Measurements from ENCODE around the gene SIGLEC6.

Gene SIGLEC6

DNA sequence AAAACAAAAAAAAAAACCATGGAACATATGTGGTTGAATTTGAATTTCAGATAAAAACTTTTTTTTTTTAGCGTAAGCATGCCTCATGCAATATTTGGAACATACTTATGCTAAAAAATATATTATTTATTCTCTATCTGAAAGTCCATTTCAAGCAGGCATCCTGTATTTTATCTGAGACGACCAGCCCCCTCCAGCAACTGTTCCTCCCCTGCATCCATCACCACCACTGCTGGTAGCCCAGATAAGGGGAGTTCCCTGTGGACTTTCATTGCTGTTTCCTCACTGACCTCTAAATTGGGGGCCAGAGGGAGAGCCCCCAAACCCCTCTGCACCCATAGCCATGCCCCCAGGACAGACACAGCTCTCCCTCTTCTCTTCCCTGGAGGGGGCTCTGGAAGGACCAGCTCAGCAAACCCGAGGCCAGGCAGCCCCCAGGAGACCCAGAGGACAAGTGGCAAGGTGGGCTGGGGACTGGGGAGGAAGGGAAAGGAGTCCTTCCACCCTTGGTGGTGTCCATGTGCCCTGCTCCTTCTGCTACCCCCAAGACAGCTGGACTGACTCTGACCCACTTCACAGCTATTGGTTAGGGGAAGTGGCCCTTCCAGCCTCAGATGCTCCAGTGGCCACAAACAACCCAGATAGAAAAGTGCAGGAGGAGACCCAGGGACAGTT lies 23.3 kb downstream of the SIGLEC6 start:
- DNase-seq = peak; percentile 38

DNA sequence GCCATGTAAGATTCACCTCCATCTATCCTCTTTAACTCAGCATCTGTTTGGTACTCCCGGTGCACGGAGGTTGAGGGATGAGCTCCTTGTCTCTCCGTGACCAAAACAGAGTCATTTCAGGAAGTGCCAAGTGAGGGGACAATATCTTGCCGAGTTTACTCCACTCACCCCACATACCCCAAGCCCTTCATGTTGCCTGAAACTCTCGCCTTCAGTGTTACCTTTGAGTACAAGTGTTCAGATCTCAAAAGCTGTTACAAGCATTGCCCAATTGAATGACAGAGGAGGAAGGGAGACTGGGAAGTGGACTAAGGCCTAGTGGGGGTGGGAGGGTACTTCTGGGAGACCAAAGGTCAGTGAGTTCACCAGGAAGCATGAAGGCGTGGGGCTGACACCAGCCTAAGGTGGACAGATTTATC lies 23.8 kb downstream of the SIGLEC6 start:
- DNase-seq = peak; percentile 11

DNA sequence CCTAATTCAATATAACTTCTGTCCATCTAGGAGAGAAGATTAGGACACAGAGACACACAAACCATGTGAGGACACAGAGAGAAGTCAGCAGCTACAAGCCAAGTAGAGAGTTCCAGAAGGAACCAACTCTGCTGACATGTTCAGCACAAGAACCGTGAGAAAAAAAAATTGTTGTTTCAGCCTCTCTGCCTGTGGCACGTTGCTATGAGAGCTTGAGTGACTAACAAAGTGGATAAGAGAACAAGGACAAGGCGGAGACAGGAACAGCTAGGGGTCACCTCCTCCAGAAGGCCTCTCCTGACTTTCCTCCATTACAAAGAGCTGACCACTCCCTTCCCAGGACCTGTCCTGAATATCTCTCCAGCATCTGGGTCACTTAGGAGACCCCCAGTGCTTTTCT lies 24.3 kb downstream of the SIGLEC6 start:
- DNase-seq = peak; percentile 30

DNA sequence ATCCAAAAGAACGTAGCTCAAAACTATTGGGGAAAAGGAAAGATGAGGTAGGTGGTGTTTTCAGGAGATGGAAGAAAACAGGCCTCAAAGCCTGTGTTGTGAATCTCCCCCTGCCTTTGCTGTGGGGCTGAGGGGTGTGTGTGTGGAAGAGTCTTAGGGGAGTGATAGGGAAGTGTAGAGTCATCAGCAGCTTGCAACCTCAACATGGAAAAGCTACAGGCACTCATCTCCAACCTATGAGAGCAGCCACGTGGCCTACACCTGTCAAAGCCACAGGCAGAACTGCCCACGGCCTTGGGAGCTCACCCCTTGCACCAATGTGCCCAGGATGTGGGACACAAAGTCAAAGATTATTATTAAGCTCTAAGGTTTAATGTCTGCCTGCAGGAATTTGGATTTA lies 25.6 kb downstream of the SIGLEC6 start:
- peak; percentile 35 for DNase-seq

DNA sequence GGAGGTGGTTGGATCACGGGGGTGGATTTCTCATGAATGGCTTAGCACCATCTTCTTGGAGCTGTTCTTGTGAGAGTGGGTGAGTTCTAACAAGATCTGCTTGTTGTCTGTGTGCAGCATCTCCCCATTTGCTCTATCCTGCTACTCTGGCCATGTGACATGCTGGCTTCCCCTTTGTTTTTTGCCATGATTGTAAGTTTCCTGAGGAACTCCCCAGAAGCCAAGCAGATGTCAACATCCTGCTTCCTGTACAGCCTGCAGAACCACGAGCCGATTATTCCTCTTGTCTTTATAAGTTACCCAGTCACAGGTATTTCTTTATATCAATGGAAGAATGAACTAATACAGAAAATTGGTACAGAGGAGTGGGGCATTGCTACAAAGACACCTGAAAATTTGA lies 27.6 kb downstream of the SIGLEC6 start:
- DNase-seq = peak; percentile 37

DNA sequence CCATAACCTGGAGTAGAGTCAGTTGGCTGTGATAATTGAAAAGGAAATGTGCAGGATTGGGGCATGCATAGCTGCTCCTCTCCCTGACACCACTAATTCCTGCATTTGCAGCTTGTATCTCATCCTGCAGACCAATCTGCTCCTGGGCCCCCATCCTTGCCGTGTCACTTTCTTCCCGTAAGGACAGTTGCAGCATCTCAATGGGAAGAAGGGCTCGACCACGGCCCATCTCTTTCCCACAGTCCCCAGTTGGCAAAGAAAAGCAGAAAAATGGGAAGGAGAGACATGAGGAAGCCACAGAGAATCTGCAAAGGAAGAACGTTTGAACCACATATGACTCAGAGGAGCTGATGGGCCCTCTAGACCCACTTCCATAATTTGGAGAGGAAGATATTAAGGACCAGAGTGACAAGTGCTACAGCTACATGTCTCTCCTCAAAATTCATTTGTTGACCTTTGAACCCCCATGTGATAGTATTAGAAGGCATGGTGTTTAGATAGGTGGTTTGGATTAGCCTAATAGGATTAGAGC lies 28.1 kb downstream of the SIGLEC6 start:
- peak; percentile 11 for DNase-seq

DNA sequence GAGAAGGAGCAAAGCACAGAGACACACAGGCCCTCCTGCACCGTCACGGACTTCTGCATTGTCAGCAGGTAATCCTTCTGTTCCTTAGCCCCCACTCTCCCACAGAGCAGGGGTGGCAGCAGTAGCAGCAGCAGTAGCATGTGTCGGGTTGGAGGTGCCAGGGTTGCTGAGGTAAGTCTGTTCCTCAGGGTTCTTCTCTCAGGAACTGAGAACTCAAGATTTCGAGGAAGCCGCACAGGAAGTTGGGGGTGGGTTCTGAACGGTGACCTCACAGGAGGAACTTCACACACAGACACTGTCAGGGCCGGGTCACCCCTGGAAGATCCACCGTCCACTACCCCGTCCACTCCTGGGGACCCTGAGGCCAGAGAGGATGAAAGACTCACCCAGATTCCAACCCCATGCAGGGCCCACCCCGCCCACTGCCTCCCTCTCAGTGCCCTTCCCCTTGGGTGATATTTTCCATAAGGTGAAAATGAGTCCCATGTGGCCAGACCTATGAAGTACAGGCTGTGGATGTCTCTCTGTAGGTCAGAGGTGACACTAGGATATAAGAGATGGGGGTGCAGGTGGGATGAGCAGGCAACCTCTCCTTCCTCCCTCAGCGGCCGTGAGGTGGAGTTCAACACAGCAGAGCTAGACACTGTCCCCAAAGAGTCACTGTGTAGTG lies 29.7 kb downstream of the SIGLEC6 start, which contains the start of gene SIGLEC12:
TSS of gene SIGLEC12 (minus strand) at position 207 of the 670 bp plus-strand sequence. CDS start at position 140, 67 bp downstream.
- DNase-seq = peak; percentile 61

DNA sequence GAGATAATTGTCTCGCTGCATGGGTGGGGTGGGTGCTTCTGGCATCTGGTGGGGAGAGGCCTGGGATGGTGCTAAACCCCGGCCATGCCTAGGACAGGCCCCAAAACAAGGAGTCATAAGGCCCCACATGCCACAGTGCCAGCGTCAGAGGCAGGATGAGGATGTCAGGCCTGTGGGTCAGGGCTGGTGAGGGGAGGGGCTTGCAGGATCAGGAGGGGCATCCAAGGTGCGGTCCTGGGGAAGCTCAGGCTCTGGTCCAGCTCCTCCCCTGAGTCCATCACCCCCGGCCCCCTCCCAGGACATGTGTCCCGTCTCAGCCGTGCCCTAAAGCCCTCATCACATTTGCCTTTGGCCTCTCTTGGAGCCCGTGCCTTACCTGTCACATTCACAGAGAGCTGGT lies 30.5 kb downstream of the SIGLEC6 start:
- DNase-seq = peak; percentile 54

DNA sequence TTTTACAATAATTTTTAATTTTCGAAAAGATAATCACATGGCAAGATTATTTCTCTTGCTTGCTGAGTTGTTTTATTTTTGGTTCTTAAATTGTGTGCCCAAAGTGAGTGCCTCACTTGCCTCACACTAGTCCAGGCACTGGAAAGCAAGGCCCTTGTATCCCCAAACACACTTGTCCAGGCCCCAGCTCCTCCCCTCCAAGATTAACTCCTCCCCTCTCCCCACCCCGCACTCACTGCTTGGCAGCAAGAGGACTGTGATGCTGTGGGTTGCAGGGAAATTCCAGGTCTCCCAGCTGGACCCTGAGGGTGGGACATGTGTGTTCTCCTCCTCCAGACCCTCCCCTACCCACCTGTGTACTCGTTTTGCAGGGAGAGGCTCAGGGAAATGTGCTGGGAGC lies 33.8 kb downstream of the SIGLEC6 start:
- peak; percentile 21 for DNase-seq

DNA sequence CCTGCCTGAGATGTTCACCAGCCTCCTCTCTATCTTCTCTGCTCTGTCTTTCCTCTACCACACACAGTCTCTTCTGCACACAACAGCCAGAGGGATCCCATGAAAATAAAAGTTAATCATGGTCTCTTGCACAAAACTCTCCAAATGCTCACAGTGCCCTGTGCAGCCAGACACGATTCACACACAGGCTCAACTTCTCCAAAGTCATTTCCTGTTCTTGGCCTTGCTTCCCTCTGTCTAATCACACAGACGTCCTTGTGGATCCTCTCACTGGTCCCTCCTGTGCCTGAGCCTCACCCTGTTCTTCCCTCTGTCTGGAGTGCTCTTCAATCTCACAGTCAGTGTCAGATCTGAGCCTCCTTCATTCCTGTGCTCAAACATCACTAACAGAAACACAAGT lies 37.7 kb downstream of the SIGLEC6 start:
- peak; percentile 30 for DNase-seq

DNA sequence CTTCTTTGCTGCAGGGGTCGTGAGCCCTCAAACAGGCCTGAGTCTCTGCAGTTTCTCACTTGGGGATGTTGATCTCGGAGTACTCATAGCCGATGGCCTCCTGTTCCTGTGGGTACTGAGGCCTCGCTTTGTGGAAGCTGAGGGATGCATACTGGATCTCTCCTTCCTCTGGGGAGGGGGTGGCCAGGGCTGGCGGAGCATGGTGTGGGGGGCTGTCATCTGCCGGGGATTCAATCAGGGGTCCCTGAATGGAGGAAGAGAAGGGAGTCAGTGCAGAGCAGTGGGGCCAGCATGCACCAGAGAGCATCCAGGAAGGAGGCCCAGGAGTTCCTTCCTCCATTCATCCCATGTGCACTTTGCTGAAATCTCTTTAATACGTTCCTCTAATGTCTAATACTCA lies 39.9 kb downstream of the SIGLEC6 start:
- DNase-seq = peak; percentile 32

DNA sequence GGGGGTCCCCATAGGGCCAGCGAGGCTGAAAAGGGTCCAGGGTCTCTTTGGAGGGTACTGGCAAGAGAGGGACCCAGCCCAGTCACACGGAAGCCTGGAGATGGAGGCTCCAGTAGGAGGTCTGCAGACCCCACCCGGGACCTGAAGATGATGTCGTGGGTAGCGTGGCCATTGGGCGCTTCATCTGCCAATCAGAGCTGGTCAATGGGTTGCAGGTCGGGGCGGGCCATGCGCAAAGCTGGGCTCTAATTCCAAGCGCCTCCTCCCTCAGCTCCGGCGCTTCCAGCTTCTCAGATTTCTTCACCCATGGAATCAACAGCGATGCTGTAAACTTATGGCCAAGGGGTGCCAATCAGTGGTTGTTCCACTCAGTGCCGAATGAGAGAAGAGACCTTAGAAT lies 40.8 kb downstream of the SIGLEC6 start:
- DNase-seq = no peak

DNA sequence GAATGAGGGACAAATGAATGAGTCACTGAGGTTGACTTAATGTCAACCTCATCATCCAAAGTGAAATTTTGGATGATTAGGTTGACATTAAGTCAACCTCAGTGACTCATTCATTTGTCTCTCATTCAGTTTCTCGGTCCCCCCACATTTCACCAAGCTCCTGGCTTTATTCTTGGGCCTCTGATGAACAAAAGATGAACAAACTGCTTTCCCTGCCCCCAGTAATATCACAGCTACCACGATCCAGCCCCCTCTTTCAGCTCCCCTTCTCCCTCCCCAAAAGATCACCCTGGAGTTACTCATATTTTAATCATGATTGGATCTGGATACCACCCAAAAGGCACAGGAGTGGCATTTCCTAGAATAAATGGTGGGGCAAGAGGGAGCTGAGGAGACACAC lies 42.4 kb downstream of the SIGLEC6 start:
- DNase-seq = peak; percentile 64

DNA sequence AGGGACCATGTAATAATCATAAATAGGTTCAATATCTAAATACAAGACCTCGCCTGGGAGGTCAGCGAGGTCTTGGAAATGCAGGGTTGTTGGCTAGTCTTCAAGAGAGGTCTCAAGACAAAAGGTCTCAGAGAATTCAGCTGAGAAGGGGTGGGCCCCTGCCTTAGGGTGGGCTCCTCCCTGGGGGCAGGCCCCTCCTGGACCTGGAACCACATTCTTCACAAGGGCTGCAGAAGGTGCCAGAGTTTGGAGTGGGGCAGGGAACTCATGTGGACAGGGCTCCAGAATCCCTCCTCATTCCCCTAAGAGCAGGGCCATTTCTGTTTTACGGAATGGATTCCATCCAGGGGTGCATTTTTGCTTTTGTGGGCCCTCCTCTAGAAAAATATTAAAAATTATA lies 43.0 kb downstream of the SIGLEC6 start:
- peak; percentile 55 for DNase-seq

DNA sequence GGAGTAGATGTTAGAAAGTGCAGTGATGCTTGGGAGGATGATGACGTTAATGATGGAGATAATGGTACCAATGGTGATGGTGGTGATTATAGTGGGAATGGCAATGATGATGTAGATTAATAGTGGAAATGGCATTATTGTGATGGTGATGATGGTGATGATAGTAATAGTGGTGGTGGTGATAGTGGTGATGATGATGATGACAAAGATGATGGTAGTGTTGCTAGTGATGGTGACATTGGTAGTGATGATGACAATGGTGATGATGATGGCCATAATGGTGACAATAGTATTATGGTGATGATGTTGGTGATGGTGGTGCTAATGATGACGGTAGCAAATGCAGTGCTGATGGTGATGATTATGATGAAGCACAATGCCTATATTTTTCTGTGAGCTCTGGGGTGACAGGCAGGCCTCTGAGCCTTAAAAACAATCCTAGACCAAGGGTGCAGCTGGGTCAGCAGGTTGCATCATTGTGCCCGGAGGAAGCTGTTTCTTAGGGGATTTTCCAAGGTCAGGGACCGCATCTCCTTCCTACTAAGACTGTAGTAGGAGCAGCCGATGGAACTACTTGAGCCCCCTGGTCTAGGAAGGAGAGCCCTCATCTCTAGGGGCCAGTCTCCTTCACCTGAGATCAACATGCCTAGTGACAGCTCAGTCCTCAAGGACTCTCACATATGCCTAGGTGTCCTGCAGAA lies 45.4 kb downstream of the SIGLEC6 start:
- DNase-seq = peak; percentile 32

DNA sequence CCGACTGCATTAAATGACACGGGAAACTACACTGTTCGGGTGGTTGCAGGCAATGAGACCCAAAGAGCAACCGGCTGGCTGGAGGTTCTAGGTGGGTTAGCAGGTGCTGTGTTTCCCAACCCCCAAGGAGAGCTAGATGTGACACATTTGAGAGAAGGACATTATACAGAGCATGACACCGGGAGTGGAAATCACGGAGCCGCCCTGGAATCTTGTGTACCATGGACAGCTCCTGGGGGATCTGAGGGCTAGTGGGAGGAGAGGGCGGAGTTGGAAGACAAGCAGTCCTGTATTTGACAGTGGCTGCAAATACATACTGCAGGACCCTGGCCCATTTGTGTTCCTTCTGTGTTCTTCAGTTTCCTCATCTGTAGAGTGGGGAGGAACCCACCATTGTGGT lies 50.9 kb downstream of the SIGLEC6 start:
- DNase-seq = peak; percentile 67

DNA sequence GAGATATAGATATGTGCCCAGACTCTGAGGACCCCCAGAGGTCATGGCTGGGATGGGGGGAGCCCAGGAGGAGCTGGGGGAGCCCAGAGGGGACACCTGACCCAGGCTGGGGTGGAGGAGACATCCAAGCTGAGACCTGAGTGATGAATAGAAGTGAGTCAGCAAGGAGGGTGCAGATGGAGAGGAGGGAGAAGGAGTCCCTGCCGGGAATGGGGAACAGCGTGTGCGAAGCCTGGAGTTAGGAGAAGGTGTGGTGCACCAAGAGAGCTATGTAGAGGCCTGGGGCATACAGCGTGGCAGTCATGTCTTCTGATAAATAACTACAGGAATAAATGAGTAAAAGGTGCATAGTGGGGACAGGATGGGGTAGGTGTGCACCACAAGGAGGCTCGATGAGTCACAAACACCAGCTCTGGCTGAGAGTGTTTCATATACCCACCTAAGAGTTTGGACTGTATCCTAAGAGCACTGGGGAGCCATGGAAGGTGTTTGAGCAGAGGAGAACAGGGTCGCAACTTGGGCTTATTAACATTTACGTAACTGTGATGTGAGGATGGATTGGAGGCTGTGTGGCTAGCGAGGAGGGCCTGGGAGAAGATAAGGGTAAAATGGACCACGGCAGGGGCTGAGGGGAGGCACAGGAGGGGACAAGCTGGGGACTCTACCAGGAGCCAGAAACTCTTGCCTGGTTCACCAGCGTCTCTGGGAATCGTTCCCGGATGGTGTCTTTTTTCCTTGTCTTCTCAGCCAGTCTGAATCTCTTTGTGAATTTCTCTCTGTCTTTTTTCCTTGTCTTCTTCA lies 51.7 kb downstream of the SIGLEC6 start:
- peak; percentile 73 for DNase-seq

DNA sequence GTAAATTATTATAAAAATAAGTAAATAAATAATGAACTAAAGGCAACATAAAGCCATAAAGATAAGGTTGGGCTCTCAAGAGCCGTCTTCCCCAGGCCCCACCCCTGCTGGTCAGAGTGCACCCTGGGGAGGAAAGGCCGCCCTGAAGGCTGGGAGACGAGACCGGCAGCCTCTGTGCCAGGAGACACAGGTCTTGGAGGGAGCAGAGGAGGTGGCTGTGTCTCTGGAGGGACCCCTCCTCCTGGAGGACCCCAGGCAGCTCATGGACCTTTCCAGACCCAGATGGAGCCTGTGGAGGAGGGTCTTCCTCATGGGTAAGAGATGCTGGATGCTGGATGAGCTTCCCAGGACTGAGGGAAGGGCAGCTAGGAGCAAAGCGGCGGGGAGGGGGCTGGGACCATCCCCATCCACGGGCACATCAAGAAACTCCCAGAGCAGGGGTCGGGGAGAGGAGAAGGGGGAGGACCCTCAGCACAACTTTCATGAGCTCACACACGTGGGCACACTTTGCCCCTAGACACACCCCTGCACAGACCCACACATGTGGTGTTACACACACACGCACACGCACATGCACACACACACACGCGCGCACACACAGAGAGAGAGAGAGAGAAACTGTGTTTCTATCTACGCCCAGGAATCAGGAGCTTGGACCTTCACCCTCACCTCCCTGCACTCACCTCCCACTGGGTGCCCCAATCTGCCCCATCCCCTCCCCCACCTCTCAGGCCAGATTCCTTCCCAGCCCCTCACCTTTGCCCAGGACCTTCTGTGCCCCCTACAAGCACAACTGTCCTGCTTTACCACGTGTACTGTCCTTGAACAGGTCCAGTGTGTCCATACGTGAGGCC lies 52.9 kb downstream of the SIGLEC6 start, which contains the start of gene CEACAM18:
TSS of gene CEACAM18 (plus strand) at position 159 of the 854 bp plus-strand sequence.
- DNase-seq = peak; percentile 54

DNA sequence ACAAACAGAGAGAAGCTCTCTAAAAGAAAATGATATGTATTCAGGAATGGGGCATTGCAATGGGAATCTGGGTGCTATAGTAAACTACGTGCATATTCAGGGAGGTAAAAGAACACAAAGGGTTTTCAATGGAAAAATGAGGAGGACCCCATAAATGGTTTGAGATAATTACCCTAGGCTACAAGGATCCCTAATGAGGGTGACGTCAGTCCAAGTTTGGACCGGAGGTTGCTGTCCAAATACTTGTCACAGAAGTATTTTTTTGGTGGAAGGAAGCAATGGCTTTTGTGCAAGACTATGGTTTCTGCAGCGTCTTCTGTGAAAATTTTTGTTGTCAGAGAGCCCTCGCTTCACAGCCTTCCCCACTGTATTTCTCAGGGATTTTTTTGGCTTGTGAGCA lies 54.1 kb downstream of the SIGLEC6 start:
- DNase-seq = no peak

DNA sequence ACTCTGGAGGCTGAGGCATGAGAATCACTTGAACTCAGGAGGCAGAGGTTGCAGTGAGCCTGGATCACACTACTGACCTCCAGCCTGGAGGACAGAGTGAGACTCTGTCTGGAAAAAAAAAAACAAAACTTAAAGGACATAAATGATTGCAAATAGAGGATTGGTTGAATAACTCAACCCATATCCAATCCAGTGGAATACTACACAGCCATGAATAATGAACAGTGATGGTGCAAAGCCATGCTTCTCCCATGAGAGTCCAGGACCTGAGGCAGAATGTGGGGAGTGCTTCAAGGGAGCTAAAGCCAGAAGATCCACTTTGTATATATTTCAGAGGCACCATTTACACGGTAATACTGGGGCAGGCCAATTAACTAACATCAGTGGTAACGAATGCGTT lies 55.3 kb downstream of the SIGLEC6 start:
- no peak for DNase-seq

DNA sequence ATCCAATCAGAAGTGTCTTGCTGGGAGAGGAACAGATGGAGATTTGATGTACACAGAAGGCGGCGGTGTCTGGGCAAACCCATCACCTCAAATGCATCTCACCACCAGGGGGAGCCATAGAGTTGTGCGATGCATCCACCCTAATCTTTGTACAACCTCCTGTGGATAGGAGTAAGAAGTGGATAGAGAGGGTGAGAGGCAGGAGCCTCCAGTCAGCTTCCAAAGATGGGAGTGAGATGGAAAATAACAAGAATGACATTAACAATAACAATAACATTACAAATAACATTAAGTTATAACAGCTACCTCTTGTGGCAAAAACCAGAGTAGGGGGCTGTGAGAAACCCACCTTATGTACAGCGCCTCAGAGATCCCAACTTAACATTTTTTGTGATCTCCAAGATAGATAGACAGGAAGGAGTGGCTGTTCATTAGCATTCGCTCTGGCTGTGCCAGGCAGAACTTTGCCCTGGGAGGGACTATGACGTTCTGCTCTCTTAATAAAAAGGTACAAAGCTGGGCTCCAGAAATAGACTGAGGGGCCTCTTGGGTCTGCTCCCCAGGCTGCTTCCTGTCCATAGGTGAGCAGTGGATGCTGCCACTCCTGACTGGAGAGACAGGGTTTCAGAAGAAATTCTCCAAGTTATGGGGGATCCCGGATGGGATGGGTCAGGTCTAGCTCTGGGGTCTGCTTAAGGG lies 58.3 kb downstream of the SIGLEC6 start:
- DNase-seq = peak; percentile 96
